IPS-18c (cell line): ENCODE results near the gene TAF11L13.

Source experiments
- H3K4me3 ChIP-seq: 2 replicates; pipeline ENCODE4 v1.7.0; 2013; ENCODE audit warnings: low read depth, mild to moderate bottlenecking, low read length, moderate library complexity; ENCODE audit not compliant: insufficient read depth
- H3K9me3 ChIP-seq: one replicate; pipeline ENCODE4 v1.6.1; 2013; ENCODE audit warnings: mild to moderate bottlenecking, low read length, moderate library complexity; ENCODE audit not compliant: control insufficient read depth, insufficient read depth

Gene TAF11L13

DNA sequence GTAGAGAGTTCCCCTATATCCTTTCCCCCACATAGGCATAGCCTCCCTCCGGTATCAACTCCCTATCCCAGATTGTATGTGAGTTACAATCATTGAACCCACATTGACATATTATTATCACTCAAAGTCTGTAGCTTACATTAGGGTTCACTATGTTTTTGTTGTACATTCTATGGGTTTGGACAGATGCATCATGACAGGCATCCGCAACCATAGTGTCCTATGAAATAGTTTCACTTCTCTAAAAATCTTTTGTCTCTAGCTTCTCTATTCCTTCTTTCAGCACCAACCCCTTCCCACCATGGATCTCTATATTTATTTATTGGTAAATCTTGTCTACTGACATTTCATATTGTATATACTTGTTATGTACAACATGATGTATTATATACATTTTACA is 33.9 kb downstream of the TAF11L13 start:
- Histone ChIP-seq H3K9me3 (no peaks in the 10 kb centered on the region), H3K4me3 (no peak overlapping the region)

DNA sequence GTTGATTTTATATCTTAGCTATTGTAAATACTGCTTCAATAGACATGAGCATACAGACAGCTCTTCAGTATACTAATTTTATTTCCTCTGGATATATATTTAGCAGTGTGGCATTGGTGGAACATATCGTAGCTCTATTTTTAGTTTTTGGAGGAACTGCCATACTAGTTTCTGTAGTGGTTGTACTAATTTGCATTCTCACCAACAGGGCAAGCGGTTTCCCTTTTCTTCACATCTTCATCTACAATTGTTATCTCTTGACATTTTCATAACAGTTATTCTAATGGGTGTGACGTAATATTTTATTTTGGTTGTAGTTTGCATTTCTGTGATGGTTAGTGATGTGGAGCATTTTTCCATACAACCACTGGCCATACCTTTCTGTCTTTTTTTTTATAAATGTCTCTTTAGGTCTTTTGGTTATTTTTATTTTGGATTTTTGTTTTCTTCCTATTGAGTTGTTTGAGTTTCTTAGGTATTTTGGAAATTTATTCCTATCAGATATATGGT is 34.9 kb downstream of the TAF11L13 start:
- Histone ChIP-seq H3K4me3 (no peak overlapping the region), H3K9me3 (no peaks in the 10 kb centered on the region)

DNA sequence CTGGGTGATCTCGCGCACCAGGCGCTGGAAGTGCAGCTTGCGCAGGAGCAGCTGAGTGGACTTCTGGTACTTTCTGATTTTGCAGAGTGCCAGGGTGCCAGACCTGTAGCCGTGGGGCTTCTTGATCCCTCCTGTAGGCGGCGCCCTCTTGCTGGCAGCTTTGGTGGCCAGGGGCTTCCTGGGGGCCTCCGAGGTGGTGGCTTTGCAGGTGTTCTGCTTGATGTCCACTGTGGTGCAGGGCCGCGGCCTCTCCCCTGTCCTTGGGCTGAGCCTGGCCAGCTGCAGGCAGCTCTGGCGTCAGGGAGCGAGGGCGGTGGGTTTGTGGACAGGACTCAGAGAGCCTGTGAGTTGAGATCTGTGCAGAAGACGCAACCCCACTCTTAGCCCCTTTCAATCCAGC is 38.5 kb downstream of the TAF11L13 start:
- Histone ChIP-seq H3K4me3 (no peak overlapping the region), H3K9me3 (no peaks in the 10 kb centered on the region)

DNA sequence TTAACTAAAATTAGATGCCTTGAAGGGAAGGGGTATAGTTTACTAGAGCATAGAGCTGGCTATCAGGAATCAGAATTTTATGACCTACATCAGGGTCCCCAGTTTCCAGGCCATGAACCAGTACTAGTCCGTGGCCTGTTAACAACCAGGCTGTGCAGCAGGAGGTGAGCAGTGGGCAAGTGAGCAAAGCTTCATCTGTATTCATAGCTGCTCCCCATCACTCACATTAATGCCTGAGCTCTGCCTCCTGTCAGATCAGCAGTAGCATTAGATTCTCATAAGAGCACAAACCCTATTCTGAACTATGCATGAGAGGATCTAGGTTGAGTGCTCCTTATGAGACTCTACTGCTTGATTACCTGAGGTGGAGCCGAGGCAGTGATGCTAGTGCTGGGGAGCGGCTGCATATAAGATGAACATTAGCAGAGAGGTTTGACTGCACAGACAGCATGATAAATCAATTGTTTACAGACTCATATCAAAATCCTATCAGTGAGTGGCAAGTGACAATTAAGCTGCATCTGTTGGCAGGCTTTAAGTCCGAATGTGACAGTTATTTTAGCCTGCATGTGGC is 47.0 kb downstream of the TAF11L13 start:
- Histone ChIP-seq H3K9me3 (no peaks in the 10 kb centered on the region), H3K4me3 (no peak overlapping the region)

DNA sequence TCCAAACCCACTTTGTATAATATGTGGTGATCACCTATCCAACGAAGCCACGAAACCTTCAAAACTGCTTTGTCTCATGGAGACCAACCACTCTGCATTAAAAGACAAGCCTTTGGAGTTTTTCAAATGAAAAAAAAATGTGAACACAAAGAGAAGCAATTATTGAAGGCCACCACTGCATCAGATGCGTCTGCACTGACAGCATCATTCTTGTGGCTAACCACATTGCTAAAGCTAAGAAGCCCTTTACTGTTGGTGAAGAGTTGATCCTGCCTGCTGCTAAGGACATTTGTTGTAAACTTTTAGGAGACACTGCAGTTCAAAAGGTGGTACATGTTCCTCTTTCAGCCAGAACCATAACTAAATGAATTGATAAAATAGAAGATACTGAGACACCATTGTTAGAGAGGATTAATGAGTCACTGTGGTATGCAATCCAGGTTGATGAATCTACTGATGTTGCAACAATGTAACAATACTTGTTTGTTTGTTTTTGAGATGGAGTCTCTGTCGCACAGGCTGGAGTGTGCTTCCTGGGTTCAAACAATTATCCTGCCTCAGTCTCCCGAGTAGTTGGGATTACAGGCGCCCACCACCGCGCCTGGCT is 47.8 kb downstream of the TAF11L13 start:
- no peak overlapping the region for H3K4me3 ChIP-seq
- H3K9me3 ChIP-seq, result peaks cover under 1% of the 10 kb centered on the region

DNA sequence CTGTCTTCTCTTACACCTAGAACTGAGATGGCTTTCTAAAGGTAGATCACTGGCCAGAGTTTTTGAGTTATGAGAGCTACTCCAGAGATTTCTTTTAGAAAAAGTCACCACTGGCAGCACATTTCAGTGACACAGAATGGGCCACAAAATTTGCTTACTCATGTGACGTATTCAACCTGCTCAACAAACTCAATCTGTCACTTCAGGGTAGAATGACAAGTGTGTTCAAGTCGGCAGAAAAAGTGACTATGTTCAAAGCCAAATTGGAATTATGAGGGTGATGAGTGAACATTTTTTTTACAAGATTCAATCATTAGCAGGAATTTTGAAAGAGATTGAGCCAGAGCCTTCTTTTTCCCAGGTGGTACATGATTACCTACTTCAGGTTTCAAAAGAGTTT is 48.8 kb downstream of the TAF11L13 start:
- Histone ChIP-seq H3K4me3 (no peak overlapping the region), H3K9me3 (peaks cover 3% of the 10 kb centered on the region)
